H1 (cell line): ENCODE measurements around the gene AFG1L. TPM values are rescaled to one million over a fixed set of nuclear protein-coding genes. Genes with fewer than 3 reads are reported as not detected.

Source experiments
- RAD21 ChIP-seq, 2 experiments: IDR thresholded peaks in 1 of 2; conservative IDR thresholded peaks in 1 of 2; 2 replicates each; pipeline ENCODE4 v1.6.1; 2011; ENCODE audit warnings: low read depth in 2 of 2, low read length in 2 of 2, improper control_type of control experiment in 1 of 2, inconsistent platforms in 1 of 2, mild to moderate bottlenecking in 1 of 2, moderate library complexity in 1 of 2
- RXRA ChIP-seq: IDR thresholded peaks from 2 replicates; pipeline ENCODE4 v1.6.1; 2011; ENCODE audit warnings: low read depth, mild to moderate bottlenecking, low read length, moderate library complexity; ENCODE audit not compliant: insufficient read depth
- SIRT6 ChIP-seq: IDR thresholded peaks from one replicate; pipeline ENCODE4 v1.7.1; 2012; ENCODE audit warnings: low read length, inconsistent platforms
- TCF12 ChIP-seq: IDR thresholded peaks from 2 replicates; pipeline ENCODE4 v1.6.1; 2011; ENCODE audit warnings: low read depth, mild to moderate bottlenecking, low read length
- polyA plus RNA-seq, 7 experiments: library from polyadenylated mRNA; depleted of rRNA in 3 of 7; stranded (reverse) in 5 of 7; unstranded in 2 of 7; fragments of >200 nt in 5 of 7; fragments of 200-250 nt in 2 of 7; gene quantifications; 1 replicate in 5 of 7; 2 replicates in 1 of 7; 4 replicates in 1 of 7; pipeline versions ENCODE4 v1.2.1 to v1.2.3, GENCODE V29; 2011 to 2013; ENCODE audit warnings: missing spikeins in 2 of 7, mixed read lengths in 2 of 7
- total RNA-seq: library from RNA; stranded (reverse); fragmentation: NEBNext Ultra II Directional; extraction: Animal tissue kit (Norgen Biotek cat#: 25700); gene quantifications from 2 replicates; pipeline ENCODE4 v1.2.1, GENCODE V29; 2021
- TF ChIP-seq, protein P1 (sequence below): fragments of 300-600 bp; sonication (generic); IDR thresholded peaks from 2 replicates; pipeline ENCODE4 v1.7.1; 2012; ENCODE audit warnings: low read length, moderate library complexity, mild to moderate bottlenecking, inconsistent platforms; ENCODE audit not compliant: insufficient replicate concordance
- TF ChIP-seq, protein P2 (sequence below), 3 experiments: IDR thresholded peaks; 1 replicate in 2 of 3; 2 replicates in 1 of 3; pipeline versions ENCODE4 v1.5.1 to v1.6.1; 2011; ENCODE audit warnings: low read length in 3 of 3, mild to moderate bottlenecking in 3 of 3, inconsistent platforms in 2 of 3, low read depth in 1 of 3, moderate library complexity in 1 of 3; ENCODE audit not compliant: insufficient read depth in 1 of 3; ENCODE audit errors: control extremely low read depth in 1 of 3

AFG1L gene
- total and polyA plus RNA-seq, 2 of the 8 experiments (the other 6 are each of a cell fraction or from before 2014, with no cell fraction given), result 0.98 to 5.7 TPM

DNA sequence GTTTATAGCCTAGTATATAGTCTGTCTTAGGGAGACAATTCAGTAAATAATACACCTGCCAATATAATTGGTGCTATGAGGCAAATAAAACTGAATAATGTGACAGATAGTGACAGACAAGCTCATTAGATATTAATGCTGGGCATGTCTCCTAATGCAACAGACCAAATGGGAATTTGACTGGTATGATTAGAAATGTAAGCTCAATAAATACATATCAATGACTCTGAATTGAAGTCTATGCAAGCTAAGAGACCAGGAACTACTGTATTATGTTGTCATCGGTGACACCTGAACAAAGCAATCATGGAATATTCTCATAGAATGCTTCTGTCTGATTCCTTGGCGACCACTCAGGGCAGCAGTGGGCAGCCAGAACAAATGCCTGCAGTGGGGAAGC lies 31.5 kb upstream of the AFG1L start (continued):
- TF ChIP-seq, protein P1, sequence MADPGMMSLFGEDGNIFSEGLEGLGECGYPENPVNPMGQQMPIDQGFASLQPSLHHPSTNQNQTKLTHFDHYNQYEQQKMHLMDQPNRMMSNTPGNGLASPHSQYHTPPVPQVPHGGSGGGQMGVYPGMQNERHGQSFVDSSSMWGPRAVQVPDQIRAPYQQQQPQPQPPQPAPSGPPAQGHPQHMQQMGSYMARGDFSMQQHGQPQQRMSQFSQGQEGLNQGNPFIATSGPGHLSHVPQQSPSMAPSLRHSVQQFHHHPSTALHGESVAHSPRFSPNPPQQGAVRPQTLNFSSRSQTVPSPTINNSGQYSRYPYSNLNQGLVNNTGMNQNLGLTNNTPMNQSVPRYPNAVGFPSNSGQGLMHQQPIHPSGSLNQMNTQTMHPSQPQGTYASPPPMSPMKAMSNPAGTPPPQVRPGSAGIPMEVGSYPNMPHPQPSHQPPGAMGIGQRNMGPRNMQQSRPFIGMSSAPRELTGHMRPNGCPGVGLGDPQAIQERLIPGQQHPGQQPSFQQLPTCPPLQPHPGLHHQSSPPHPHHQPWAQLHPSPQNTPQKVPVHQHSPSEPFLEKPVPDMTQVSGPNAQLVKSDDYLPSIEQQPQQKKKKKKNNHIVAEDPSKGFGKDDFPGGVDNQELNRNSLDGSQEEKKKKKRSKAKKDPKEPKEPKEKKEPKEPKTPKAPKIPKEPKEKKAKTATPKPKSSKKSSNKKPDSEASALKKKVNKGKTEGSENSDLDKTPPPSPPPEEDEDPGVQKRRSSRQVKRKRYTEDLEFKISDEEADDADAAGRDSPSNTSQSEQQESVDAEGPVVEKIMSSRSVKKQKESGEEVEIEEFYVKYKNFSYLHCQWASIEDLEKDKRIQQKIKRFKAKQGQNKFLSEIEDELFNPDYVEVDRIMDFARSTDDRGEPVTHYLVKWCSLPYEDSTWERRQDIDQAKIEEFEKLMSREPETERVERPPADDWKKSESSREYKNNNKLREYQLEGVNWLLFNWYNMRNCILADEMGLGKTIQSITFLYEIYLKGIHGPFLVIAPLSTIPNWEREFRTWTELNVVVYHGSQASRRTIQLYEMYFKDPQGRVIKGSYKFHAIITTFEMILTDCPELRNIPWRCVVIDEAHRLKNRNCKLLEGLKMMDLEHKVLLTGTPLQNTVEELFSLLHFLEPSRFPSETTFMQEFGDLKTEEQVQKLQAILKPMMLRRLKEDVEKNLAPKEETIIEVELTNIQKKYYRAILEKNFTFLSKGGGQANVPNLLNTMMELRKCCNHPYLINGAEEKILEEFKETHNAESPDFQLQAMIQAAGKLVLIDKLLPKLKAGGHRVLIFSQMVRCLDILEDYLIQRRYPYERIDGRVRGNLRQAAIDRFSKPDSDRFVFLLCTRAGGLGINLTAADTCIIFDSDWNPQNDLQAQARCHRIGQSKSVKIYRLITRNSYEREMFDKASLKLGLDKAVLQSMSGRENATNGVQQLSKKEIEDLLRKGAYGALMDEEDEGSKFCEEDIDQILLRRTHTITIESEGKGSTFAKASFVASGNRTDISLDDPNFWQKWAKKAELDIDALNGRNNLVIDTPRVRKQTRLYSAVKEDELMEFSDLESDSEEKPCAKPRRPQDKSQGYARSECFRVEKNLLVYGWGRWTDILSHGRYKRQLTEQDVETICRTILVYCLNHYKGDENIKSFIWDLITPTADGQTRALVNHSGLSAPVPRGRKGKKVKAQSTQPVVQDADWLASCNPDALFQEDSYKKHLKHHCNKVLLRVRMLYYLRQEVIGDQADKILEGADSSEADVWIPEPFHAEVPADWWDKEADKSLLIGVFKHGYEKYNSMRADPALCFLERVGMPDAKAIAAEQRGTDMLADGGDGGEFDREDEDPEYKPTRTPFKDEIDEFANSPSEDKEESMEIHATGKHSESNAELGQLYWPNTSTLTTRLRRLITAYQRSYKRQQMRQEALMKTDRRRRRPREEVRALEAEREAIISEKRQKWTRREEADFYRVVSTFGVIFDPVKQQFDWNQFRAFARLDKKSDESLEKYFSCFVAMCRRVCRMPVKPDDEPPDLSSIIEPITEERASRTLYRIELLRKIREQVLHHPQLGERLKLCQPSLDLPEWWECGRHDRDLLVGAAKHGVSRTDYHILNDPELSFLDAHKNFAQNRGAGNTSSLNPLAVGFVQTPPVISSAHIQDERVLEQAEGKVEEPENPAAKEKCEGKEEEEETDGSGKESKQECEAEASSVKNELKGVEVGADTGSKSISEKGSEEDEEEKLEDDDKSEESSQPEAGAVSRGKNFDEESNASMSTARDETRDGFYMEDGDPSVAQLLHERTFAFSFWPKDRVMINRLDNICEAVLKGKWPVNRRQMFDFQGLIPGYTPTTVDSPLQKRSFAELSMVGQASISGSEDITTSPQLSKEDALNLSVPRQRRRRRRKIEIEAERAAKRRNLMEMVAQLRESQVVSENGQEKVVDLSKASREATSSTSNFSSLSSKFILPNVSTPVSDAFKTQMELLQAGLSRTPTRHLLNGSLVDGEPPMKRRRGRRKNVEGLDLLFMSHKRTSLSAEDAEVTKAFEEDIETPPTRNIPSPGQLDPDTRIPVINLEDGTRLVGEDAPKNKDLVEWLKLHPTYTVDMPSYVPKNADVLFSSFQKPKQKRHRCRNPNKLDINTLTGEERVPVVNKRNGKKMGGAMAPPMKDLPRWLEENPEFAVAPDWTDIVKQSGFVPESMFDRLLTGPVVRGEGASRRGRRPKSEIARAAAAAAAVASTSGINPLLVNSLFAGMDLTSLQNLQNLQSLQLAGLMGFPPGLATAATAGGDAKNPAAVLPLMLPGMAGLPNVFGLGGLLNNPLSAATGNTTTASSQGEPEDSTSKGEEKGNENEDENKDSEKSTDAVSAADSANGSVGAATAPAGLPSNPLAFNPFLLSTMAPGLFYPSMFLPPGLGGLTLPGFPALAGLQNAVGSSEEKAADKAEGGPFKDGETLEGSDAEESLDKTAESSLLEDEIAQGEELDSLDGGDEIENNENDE, result no peak
- TF ChIP-seq TCF12 (no peak), SIRT6 (no peak), RXRA (no peak), RAD21 (IDR thresholded peaks at IDR 0.05 in 1 of 2, conservative IDR thresholded peaks at IDR 0.05 in 1 of 2; ENCODE audit: low read depth in 2 of 2, low read length in 2 of 2) (no peak)
- TF ChIP-seq, protein P2, sequence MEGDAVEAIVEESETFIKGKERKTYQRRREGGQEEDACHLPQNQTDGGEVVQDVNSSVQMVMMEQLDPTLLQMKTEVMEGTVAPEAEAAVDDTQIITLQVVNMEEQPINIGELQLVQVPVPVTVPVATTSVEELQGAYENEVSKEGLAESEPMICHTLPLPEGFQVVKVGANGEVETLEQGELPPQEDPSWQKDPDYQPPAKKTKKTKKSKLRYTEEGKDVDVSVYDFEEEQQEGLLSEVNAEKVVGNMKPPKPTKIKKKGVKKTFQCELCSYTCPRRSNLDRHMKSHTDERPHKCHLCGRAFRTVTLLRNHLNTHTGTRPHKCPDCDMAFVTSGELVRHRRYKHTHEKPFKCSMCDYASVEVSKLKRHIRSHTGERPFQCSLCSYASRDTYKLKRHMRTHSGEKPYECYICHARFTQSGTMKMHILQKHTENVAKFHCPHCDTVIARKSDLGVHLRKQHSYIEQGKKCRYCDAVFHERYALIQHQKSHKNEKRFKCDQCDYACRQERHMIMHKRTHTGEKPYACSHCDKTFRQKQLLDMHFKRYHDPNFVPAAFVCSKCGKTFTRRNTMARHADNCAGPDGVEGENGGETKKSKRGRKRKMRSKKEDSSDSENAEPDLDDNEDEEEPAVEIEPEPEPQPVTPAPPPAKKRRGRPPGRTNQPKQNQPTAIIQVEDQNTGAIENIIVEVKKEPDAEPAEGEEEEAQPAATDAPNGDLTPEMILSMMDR (IDR thresholded peaks at IDR 0.05; ENCODE audit: control extremely low read depth in 1 of 3, insufficient read depth in 1 of 3, low read depth in 1 of 3, low read length in 3 of 3), result no peak
